GM23338 (cell line): Measurements from ENCODE around the gene GJA4.

ENCODE experiments used
- CTCF ChIP-seq, 2 experiments: fragments of 200-600 bp in 1 of 2; sonication (generic) in 1 of 2; conservative IDR thresholded peaks; 2 replicates each; pipeline versions ENCODE4 v1.5.1 to v1.6.1; 2016 to 2017; ENCODE audit warnings: antibody characterized with exemption in 2 of 2, low read depth in 2 of 2, mild to moderate bottlenecking in 2 of 2, moderate library complexity in 1 of 2
- EZH2 ChIP-seq: fragments of 200-600 bp; sonication (generic); IDR thresholded peaks from one replicate; pipeline ENCODE4 v1.8.0; 2017; ENCODE audit warnings: antibody characterized with exemption, mild to moderate bottlenecking, low read depth; ENCODE audit not compliant: unreplicated experiment
- JUNB ChIP-seq: IDR thresholded peaks from one replicate; pipeline ENCODE4 v1.6.1; 2016; ENCODE audit warnings: antibody characterized with exemption; ENCODE audit not compliant: unreplicated experiment

GRCh38 chr1:34754964-34755637 is 37.7 kb upstream of the GJA4 start, which contains the start of gene GJB5:
- TF ChIP-seq CTCF (conservative IDR thresholded peaks at IDR 0.05; ENCODE audit: low read depth in 2 of 2) = no peak
- TF ChIP-seq EZH2 = no peak
- no peak for TF ChIP-seq JUNB
